ENCODE measurements around the gene PLAGL2.

- TF ChIP-seq ZFX (IDR thresholded peaks at IDR 0.05; ENCODE audit: borderline replicate concordance) (no peak), CTCF (IDR thresholded peaks at IDR 0.05) (no peak)
Observed at GRCh38 chr20:32230707-32231106, 23.2 kb upstream of the PLAGL2 start.

All from 22Rv1 (cell line).